DLD1 (cell line): Measurements from ENCODE around the gene BCAP29.

ENCODE experiments used
- in situ Hi-C: cut with HindIII; loops from 2 replicates; pipeline ENCODE4 v1.10.0; 2017; ENCODE audit warnings: low sequenced_read_pairs

BCAP29 gene

GRCh38 chr7:107661081-107661864 is 81.2 kb downstream of the BCAP29 start:
- in situ Hi-C loops, result no loop called here

GRCh38 chr7:107661865-107662379 is 81.9 kb downstream of the BCAP29 start:
- in situ Hi-C loops, result no loop called here

GRCh38 chr7:107663196-107663595 is 83.2 kb downstream of the BCAP29 start:
- in situ Hi-C loops, result no loop called here

- in situ Hi-C loops, result no loop called here
Measured at GRCh38 chr7:107666790-107667189, 86.7 kb downstream of the BCAP29 start.

- in situ Hi-C loops, result no loop called here
Measured at GRCh38 chr7:107667341-107667740, 87.3 kb downstream of the BCAP29 start.

- in situ Hi-C loops, result no loop called here
Measured at GRCh38 chr7:107668296-107668695, 88.2 kb downstream of the BCAP29 start.
